GM21576 (cell line): ENCODE measurements around the gene ICE2.
"Not testable (repeated sequence)": the region's sequence is repeated elsewhere in the genome, so short reads cannot be mapped to it uniquely, and the experiment has no call there.

Experiments used
- ATAC-seq: cut with Tn5 transposase; IDR thresholded peaks from one replicate; pipeline ENCODE4 v1.9.1; 2021; ENCODE audit warnings: mild to moderate bottlenecking, moderate library complexity; ENCODE audit not compliant: unreplicated experiment

Gene ICE2

DNA sequence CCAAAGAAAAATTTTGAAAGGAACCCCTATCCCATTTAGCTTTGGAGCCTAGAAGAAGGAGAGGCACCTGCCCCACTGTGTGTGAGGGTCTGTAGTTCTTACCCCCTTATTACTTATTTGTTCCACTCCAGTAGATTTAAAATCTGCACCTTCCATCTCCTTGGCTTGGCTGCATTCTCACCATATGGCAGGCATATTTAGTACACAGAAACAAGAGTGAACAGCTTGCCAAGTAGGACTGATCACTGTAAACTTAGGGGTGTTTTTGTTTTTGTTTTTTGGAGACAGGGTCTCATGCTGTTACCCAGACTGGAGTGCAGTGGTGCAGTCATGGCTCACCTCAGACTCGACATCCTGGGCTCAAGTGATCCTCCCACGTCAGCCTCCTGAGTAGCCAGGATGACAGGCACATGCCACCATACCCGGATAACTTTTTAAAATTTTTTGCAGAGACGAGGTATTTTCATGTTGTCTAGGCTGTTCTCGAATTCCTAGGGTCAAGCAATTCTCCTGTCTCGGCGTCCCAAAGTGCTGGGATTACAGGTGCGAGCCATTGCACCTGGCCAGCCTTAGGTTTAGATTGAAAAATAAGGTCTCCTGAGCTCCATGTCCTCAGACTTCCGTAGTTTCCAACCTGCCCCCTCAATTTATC lies 67.0 kb downstream of the ICE2 start:
- no peak for ATAC-seq

DNA sequence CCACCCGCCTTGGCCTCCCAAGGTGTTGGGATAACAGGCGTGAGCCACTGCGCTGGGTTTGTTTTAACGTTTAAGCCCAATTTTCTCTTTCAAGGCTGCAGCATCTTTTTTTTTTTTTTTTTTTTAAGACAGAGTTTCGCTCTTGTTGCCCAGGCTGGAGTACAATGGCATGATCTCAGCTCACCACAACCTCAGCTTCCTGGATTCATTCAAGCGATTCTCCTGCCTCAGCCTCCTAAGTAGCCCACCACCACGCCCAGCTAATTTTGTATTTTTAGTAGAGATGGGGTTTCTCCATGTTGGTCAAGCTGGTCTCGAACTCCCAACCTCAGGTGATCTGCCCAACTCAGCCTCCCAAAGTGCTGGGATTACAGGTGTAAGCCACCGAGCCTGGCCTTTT lies 68.6 kb downstream of the ICE2 start:
- ATAC-seq: not testable (repeated sequence)

DNA sequence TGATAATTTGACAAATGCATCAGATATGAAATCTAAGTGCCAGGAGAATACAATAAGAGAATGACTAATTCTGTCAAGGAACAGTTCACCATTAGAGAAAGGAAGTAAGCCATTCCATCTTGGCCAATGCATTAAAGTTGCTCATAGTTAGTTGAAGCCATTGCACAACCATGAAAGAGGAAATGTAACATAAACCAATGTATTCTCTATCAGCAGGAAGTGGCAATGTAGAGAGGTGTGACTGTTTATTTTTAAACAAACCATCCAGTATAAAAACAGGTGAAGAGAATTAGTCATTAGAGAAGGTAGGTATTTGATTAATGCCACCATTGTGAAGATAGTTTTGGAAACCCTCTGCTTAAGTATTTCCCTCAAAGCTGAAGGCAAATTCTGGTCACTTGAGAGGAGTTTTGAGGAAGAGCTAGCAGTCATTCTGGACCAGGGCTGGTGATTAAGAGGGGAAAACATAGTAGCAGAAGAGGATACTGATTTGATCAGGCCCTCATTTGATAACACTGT lies 70.4 kb downstream of the ICE2 start:
- ATAC-seq: peak; percentile 59

DNA sequence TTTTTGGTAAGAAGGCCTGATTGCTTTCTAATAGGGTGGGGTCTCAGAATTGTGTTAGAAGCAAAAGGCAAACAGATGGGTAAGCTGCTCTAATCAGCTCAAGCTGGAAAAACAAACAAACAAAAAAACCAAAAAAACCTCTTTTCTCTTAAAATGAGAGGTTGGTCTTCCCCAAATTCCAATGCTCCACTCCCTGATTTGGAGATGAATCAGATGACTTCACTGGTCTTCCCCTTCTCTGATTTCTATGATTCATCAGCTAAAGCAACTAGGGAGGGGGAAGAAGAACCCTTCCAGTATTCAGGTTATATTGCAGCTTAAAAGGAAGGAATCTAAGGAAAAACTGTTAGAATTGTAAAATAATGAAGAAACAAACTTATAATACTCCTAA lies 71.5 kb downstream of the ICE2 start:
- ATAC-seq: no peak

DNA sequence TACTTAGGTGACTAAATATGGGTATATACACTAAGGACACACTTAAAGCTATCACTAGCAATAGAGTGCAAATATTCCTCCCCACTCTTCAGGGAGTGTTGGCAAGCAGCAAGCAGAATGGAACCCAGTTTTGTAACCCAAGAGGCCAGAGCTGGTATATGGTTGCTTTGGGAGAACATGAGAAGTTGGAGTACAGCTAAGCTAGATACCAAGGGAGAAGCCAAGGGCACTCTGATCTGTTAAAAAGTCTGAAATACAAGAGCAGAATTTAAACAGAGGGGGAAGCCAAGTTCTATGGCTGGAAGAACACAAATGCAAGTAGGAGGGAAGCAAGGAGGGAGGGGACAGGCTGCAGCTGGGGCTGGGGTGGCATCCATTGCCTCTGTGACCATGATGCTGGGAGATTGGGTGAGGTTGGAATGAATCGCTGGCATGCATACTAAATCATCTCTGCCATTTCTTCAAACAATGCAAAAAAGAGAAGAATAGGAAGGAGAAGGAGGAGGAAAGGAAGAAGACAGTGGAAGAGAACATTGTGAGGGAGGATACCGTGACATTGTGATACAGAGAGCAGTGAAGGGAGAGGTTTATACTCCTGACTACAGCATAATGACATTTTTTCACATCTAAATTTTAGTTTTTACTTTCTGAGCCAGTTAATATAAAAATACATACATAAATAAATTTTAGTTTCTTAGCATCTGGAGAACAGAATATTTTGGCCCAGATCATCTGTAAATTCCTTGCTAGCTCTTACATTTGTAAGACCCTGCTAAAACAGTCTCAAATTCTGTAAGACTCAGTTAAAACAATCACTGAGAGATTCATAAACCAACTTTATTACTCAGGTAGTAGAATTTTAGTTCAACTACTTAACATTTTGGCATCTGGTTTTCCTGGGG lies 72.2 kb downstream of the ICE2 start:
- ATAC-seq: no peak

DNA sequence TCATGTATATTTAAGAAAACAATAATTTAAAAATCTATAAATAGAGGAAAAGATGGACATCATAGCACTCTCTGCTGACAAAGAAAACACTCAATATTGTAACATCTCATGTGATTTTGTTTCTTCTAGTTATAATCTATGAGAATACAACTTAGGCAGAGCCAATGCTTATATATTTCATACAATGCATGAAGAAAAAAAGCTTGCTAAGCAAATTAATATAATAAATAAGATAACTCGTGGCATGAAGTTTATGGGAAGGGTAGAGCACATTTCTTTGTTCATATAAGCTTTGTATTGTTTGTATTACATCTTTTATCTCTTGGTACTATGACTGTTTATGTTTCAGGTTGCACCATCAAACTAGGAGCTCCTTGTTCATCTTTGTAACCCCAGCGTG lies 73.5 kb downstream of the ICE2 start:
- no peak for ATAC-seq

DNA sequence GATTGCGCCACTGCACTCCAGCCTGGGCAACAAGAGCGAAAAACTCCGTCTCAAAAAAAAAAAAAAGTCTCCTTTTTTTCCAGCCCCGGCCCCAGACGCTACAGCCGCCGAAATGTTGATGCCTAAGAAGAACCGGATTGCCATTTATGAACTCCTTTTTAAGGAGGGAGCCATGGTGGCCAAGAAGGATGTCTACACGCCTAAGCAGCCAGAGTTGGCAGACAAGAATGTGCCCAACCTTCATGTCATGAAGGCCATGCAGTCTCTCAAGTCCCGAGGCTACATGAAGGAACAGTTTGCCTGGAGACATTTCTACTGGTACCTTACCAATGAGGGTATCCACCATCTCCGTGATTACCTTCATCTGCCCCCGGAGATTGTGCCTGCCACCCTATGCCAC lies 74.6 kb downstream of the ICE2 start:
- ATAC-seq: not testable (repeated sequence)

DNA sequence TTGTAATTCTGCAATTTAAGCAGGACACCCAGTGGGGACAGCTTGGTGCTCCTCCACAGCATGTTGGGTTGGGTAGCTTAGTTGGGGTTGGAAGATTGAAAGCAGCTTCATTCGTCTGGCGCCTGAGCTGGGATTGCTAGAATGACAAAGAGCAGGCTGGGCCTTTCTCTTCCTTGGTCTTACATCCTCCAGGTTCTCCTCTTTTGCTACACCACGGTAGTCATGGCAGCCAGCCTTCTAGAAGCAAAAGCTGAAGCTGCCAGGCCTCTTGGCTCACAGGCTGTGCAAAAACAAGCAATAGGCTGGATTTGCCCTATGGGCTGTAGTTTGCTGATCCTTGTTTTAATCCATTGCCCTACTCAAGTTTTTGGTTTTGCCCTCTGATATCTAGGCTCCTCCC lies 78.0 kb downstream of the ICE2 start:
- ATAC-seq: no peak

DNA sequence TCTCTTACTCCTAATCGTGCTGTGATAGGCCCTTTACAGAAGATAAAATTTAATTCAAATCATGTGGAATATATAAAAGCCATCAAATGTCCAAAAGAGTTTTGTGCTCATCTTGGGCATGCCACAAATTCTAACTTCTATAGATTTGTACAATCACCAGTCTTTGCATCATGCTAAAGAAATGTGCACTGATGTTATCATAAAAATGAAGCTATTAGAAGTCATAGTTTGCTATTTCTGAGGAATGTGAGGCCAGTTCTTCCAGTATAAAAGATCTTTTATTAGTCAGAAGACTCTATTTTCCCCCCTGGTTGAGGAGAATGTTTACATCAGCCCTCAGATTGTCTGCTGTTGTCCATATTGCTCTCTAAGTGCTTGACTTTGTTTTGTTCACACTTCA lies 79.0 kb downstream of the ICE2 start:
- no peak for ATAC-seq

DNA sequence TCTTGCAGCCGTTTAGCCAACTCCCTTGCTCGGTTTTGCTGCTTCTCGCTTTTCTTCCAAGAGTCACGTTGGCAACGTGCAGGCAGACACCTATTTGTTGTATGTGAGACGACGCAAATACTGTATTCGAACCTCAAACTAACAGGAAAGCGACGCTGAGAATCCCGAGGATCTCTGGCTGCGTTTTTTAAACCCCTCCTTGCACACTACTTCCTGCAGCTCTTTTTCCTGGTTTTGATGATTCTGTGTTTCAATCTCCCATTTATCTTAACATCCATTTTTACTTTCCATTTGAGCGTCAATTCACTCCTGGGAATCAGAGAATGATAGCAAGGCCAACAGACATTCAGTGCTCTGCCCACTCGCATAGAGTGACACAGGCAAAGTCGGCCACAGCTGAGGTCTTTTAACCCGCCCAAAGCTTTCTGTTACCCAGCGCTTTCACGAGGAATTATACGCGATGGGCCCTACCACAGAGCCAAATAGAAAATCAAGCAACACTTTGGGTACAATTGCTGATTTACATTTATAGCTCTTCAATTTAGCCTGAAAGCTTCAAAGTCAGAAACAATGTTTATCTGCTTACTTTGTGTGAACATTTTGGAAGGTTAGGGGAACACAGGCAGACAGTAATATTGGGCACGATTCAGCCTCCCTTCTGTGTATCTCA lies 79.6 kb downstream of the ICE2 start:
- ATAC-seq: no peak

DNA sequence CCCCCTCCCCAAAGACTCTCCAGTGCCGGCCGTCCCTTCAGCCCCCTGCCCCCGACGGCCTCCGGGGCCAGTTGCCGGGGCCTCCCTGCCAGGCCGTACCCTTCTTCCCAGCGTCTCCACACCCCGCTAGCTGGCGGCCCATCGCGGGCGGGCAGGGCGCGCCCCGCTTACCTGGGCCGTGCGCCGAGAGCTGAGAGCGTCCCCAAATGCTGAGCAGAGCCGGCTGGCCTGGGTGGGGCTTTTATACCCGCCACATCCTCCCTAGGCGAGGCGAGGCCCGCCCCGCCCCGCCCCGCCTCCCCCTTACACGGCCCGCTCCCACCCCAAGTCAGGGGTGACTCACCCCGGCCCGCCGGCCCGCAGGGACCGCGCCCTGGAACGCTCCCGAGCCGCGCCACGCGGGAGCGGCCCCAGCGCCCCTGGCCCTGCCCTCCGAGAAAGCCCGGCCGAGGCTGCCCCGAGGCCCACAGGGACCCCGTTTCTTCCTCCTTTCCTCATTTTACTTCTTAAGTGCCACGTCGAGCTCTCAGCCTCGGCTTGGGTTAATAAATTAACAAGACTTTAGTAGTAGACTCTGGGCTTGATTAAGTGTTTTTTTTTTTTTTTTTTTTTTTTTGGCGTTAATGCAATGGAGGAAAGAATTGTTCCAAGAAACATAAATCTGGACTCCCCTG lies 81.0 kb downstream of the ICE2 start, which contains the start of gene ANXA2:
Gene ANXA2 (minus strand): TSS at position 215 of the 674 bp plus-strand sequence. CDS start 11,911 bp downstream, outside the sequence.
- ATAC-seq: peak; percentile 66

DNA sequence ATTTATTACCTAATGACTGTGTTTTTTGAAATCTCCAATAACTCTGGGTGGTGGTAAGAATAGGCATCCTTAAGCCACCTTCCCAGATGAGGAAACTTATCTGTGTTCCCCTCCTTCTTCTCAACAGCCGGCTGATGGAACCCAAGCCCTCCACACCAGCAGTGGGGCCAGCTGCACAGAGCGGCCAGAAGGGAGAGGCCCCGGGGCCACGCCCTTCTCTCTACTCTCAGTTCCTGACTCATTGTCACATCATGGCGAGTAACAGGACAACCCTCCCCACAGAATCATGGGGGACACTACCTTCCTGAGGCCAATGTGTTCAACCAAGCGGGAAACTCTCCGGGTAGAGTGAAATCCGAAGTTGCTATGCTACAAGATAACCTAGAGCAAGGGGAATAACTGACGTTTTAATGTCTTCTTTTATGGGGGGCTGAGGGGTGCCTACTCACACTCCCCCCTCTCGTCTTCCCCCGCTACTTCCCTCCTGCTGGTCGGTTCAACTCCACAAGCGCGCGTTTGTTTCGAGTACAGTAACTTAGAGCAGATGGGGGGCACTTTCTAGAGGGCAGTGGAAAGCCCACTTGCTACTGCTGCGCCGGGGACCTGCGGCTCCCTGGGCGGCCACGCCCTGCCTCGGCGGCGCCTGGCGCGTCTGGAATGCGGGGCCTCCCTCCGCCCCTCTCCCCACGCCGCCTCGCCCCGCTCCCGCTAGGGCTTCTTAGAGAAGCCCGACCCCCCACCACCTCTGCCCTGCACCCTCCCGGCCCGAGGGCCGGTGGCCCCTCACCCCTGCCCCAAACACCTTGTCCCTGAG lies 81.8 kb downstream of the ICE2 start:
- peak; percentile 76 for ATAC-seq

DNA sequence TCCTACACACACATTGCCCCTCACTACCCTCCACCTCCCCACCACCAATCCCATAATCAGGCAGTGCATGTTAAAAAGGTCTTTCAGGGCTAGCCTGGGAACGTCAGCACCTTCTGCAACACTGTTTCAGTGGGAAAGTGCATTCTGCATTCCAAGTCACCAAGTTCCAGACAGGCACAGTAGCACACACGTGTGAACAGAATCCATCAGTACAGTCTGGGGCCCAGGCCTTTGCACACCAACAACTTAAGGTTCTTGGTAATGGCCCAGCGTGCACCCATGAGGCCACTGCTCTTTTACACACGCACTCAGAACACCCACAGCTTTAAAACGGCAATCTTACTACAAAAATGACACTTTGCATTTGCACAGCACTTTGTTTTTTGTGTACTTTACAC lies 82.4 kb downstream of the ICE2 start:
- no peak for ATAC-seq

DNA sequence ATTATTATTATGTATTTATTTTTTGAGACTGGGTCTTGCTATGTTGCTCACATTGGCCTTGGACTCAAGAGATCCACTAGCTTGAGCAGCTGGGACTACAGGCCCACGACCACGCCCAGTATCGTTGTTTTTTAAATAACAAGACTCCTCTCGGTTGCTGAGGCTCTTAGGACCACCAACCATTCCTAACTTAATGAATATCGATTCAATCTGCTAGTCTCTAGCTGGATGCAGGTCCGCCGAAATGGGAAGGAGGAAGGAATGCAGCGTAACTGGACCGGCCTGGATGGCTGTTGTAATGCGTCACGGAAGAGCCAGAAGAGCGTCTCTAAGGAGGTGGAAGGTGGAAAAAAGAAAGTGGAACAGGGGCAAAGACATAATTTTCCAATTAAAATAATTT lies 82.8 kb downstream of the ICE2 start:
- no peak for ATAC-seq

DNA sequence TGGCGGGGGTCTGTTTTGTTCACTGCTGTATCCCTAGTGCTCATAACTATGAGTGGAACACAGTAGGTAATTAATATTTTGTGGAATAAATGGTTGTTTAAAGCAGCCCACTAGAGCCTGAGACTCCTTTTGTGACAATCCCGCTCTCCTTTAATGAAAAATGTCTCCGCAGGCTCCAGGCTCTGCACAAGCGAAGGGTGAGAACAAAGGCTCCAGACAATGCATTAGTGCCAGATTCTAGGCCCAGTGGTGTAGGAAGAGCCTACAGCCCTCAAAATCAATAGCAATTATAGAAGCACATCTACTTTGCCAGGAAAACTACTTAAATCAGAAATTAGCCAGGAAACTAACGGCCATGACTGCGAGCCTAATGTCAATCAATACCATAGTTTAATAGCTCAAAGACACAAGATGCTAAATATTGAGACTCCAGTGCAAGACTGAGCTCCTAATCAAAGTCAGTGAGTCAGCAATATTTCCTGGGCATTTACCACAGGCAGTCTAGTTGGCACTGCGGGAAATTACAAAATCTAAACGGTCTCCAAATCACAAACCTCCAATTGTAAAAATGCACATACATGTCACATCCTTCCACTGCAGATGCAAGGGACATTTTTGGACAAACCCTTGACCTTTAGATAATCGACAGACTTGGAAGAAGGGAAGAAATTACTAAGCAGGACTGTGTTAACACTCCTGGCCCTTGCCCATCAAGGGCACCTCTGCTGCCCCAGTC lies 83.5 kb downstream of the ICE2 start:
- no peak for ATAC-seq

DNA sequence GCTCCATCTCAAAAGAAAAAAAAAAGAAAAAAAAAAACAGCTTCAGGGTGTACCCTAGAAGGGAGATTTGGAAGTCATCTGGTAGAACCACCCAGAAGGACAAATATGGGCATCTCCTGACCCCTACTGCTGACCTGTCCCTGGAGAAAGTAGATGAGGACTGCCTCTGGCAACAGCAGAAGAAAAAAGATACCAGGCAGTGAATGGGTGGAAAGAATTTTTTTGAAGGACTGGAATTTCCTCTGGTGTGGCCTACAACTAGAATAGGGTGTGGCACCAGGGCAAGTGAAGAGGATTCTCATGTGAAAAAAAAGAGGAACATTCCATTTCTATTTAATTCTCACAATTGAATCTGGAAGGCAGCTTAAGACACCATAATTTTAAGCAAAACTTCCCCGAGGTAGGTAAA lies 84.2 kb downstream of the ICE2 start:
- ATAC-seq: no peak

DNA sequence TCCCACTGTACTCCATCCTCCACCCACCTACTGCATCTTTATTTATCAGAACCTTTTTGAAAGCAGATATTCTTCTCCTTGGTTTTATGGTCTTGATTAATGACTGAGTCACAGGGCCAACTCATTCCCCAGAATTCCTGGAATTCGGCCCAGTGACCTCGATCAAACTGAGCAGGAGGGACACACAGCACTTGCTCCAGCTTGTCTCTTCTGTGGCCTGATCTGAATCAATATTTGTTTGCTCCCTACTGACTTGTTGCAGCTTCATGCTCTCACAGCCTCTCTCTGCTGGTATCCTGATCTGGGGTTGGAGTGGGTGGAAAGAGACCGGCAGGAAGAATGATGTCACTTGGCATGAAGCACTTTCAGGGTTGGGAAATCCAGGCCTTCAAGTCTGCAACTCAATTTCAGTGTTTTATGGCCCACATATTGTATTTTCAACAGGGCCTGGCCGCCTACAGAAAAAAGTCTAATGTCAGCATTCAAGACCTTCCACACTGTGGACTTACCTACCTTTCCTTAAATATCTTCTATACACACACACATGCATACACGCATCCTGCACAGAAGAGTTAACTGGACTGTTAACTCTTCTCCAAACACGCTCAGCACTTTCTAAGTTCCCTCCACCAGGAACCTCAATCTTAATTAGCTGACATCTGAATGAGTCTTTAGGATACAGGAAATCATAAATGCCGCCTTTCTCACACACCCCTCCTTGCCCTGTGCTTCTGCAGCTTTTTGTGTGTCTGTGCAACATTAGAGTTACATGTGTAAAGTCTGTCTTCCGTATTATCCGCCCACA lies 85.8 kb downstream of the ICE2 start:
- no peak for ATAC-seq

DNA sequence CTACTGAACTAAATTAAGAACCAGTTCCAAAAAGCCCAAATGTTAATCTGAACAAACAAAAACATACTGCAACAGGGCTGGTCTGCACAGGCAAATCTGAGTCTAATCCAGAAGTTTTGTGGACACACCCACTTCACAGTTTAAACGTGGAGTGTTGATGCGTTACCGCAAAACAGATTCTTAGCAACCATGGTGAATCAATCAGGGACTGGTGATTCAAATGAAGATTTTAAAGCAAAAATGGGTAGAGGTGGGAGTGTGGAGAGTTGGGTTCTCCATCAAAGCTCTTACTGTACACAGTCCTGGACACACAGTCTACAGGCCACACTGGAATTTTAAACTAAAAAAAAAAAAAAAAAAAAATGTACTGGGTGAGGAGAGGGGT lies 86.3 kb downstream of the ICE2 start:
- ATAC-seq: no peak
